Endothelial cell of umbilical vein (primary cell): ENCODE results near the gene MSANTD2. TPM values are rescaled to one million over a fixed set of nuclear protein-coding genes. Genes with fewer than 3 reads are reported as not detected.

Source experiments
- BruUV-seq: library from RNA; stranded (reverse); fragments of 400-500 nt; replicated peaks from 2 replicates; lab custom pipeline; 2021; lab: Mats Ljungman, UMichigan
- CTCF ChIA-PET: fragments of 300-600, 350-600 bp; sonication (Branson Sonifier 250); formaldehyde crosslinking; loops from one replicate; lab custom pipeline; 2021; ENCODE audit warnings: antibody characterized with exemption, inconsistent platforms; lab: Charles Lee
- POLR2A ChIA-PET: fragments of 300-600, 350-600 bp; sonication (Branson Sonifier 250); formaldehyde crosslinking; loops from one replicate; lab custom pipeline; 2021; ENCODE audit warnings: antibody characterized with exemption, inconsistent platforms; lab: Charles Lee
- DNase-seq: peaks from one replicate; pipeline ENCODE4 v3.0.0-alpha.2; 2011; ENCODE audit warnings: low read depth, low spot score
- FAIRE-seq: peaks from 2 replicates; lab custom pipeline; 2011; peaks lifted over from hg19 to GRCh38; lab: Jason Lieb, UNC
- H2AFZ ChIP-seq: 2 replicates; pipeline ENCODE4 v1.6.0; 2012; ENCODE audit warnings: low read depth, low read length, control low read depth, inconsistent platforms
- H3K27ac ChIP-seq: 2 replicates; pipeline ENCODE4 v1.5.1; 2011; ENCODE audit warnings: low read depth, mild to moderate bottlenecking, control low read depth, low read length, moderate library complexity; ENCODE audit not compliant: insufficient read depth
- H3K27me3 ChIP-seq, 2 experiments: 2 replicates each; pipeline versions ENCODE4 v1.6.0 to v1.6.1; 2011; ENCODE audit warnings: low read length in 2 of 2, mixed read lengths in 1 of 2; ENCODE audit not compliant: control insufficient read depth in 2 of 2, insufficient read depth in 2 of 2
- H3K36me3 ChIP-seq, 2 experiments: 2 replicates in 1 of 2; 3 replicates in 1 of 2; pipeline ENCODE4 v1.5.1; 2011; ENCODE audit warnings: low read length in 2 of 2, mild to moderate bottlenecking in 1 of 2, moderate library complexity in 1 of 2; ENCODE audit not compliant: control insufficient read depth in 2 of 2, insufficient read depth in 2 of 2; ENCODE audit errors: extremely low read depth in 1 of 2
- H3K4me1 ChIP-seq: 3 replicates; pipeline ENCODE4 v1.5.1; 2011; ENCODE audit warnings: mild to moderate bottlenecking, low read length; ENCODE audit not compliant: control insufficient read depth, insufficient read depth; ENCODE audit errors: extremely low read depth
- H3K4me2 ChIP-seq: 2 replicates; pipeline ENCODE4 v1.6.1; 2011; ENCODE audit warnings: low read length, control low read depth, mixed read lengths; ENCODE audit not compliant: insufficient read depth
- H3K4me3 ChIP-seq, 3 experiments: fragments of 200-600 bp in 1 of 3; sonication (generic), shearing (Covaris generic) in 1 of 3; replicated peaks in 1 of 3; 2 replicates each; pipeline ENCODE4 v1.5.1; 2011 to 2016; ENCODE audit warnings: control low read depth in 3 of 3, low read length in 3 of 3, mild to moderate bottlenecking in 2 of 3, inconsistent platforms in 1 of 3, low read depth in 1 of 3, moderate library complexity in 1 of 3; ENCODE audit not compliant: insufficient read depth in 1 of 3
- H3K79me2 ChIP-seq: 2 replicates; pipeline ENCODE4 v1.6.0; 2012; ENCODE audit warnings: low read length, inconsistent platforms; ENCODE audit not compliant: control insufficient read depth, insufficient read depth
- H3K9ac ChIP-seq: replicated peaks from 2 replicates; pipeline ENCODE3; 2011; ENCODE audit warnings: low read length, control low read depth; ENCODE audit not compliant: insufficient read depth; ENCODE audit errors: extremely low read depth
- H3K9me1 ChIP-seq: replicated peaks from 3 replicates; pipeline ENCODE4 v1.6.0; 2011; ENCODE audit warnings: mild to moderate bottlenecking, low read length; ENCODE audit not compliant: control insufficient read depth, insufficient read depth; ENCODE audit errors: extremely low read depth
- H3K9me3 ChIP-seq: replicated peaks from 2 replicates; pipeline ENCODE4 v1.5.1; 2012; ENCODE audit warnings: low read length, inconsistent platforms; ENCODE audit not compliant: control insufficient read depth, insufficient read depth
- H4K20me1 ChIP-seq: replicated peaks from 2 replicates; pipeline ENCODE3; 2011; ENCODE audit warnings: mild to moderate bottlenecking, low read length; ENCODE audit not compliant: control insufficient read depth, insufficient read depth; ENCODE audit errors: extremely low read depth
- CTCF ChIP-seq, 2 donors: IDR thresholded peaks; 1 replicate in 1 of 2; 2 replicates in 1 of 2; pipeline ENCODE4 v1.5.1; 2011; ENCODE audit warnings: low read length in 2 of 2, mild to moderate bottlenecking in 2 of 2, moderate library complexity in 2 of 2, control low read depth in 1 of 2, inconsistent platforms in 1 of 2, low read depth in 1 of 2; ENCODE audit not compliant: insufficient read depth in 1 of 2; ENCODE audit errors: extremely low read depth in 1 of 2
- EZH2 ChIP-seq: IDR thresholded peaks from 2 replicates; pipeline ENCODE4 v1.6.1; 2012; ENCODE audit warnings: borderline replicate concordance, low read depth, mild to moderate bottlenecking, moderate library complexity, low read length, inconsistent platforms; ENCODE audit not compliant: severe bottlenecking
- FOS ChIP-seq: IDR thresholded peaks from 2 replicates; pipeline ENCODE4 v1.6.1; 2011; ENCODE audit warnings: mild to moderate bottlenecking, low read length, moderate library complexity, borderline replicate concordance; ENCODE audit not compliant: insufficient read depth
- GATA2 ChIP-seq: IDR thresholded peaks from 2 replicates; pipeline ENCODE4 v1.7.0; 2011; ENCODE audit warnings: low read depth, mild to moderate bottlenecking, moderate library complexity, mixed read lengths, low read length; ENCODE audit not compliant: insufficient read length, insufficient read depth
- JUN ChIP-seq: IDR thresholded peaks from 2 replicates; pipeline ENCODE4 v1.6.1; 2011; ENCODE audit warnings: borderline replicate concordance, low read depth; ENCODE audit not compliant: insufficient read length, insufficient read depth
- MAX ChIP-seq: IDR thresholded peaks from 2 replicates; pipeline ENCODE4 v1.6.1; 2011; ENCODE audit not compliant: insufficient read depth, insufficient read length
- MYC ChIP-seq: IDR thresholded peaks from one replicate; pipeline ENCODE4 v1.6.1; 2011; ENCODE audit warnings: mild to moderate bottlenecking, low read depth, low read length
- POLR2A ChIP-seq: IDR thresholded peaks from 2 replicates; pipeline ENCODE4 v1.6.1; 2012; ENCODE audit warnings: low read depth, mild to moderate bottlenecking, control low read depth, low read length
- POLR2AphosphoS5 ChIP-seq: IDR thresholded peaks from 2 replicates; pipeline ENCODE4 v1.6.1; 2012; ENCODE audit warnings: low read depth, mild to moderate bottlenecking, control low read depth, low read length, moderate library complexity; ENCODE audit not compliant: insufficient read depth
- dilution Hi-C: fragments of 300-500 bp; cut with MboI; formaldehyde crosslinking; loops from one replicate; pipeline ENCODE4 v1.15.0; 2019; ENCODE audit warnings: low sequenced_read_pairs; ENCODE audit not compliant: extremely low pct_ligation_motif_present
- intact Hi-C: fragments of 100-400 bp; cut with micrococcal nuclease; formaldehyde crosslinking; loops from one replicate; pipeline ENCODE4 v1.10.0; 2022
- polyA plus RNA-seq, 4 experiments: library from polyadenylated mRNA; depleted of rRNA in 3 of 4; stranded (reverse) in 3 of 4; unstranded in 1 of 4; fragments of >200 nt; gene quantifications; 2 replicates each; pipeline versions ENCODE4 v1.2.1 to v1.2.3, GENCODE V29; 2011 to 2012; ENCODE audit warnings: missing spikeins in 1 of 4
- total RNA-seq: library from RNA; stranded (reverse); gene quantifications from 2 replicates; pipeline ENCODE4 v1.2.3, GENCODE V29; 2021

Gene MSANTD2
- total and polyA plus RNA-seq, 2 donors (not counting 3 experiments of a cell fraction or from before 2014, with no cell fraction given), result 5.5 to 23.2 TPM

DNA sequence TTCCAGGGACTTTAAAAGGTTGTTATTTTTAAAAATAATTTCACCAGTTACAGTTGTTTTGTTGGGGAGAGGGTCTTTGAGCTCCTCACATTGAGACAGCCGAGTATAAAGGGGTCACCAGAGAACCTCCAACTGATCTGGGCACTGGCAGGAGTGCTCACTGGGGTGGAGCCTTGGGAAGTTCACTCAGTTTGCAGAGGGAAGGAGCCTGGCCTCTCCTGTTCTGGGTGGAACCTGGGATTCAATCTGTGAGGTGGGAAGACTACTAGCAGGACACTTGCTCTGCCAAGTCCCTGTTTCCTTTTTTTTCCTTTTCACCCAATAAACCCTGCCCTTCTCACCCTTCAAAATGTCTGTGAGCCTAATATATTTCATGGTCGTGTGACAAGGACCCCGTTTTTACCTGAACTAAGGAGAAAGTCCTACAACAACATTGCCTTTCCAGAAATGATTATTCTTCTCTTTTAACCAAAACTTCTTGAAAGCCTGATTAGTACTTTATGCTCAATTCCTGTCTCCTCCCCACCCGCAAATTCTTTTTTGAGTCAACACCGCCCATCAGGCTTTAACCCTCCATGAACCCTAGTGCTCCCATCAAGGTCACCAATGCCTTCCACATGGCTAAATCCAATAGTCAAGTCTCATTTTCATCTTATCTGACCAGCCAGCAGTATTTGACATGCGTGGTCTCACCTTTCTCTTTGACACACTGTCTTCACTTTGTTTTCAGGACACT lies 22.0 kb upstream of the MSANTD2 start:
- no peak for FAIRE-seq
- H3K9me3 ChIP-seq, result no peaks in the 10 kb centered on the region
- DNase-seq, result no peak
- no peak overlapping the region for H2AFZ ChIP-seq
- intact Hi-C loops, result no loop called here
- no peak overlapping the region for H3K27ac ChIP-seq
- TF ChIP-seq FOS (no peak), MYC (no peak)
- no peak overlapping the region for H3K9ac ChIP-seq
- ChIA-PET POLR2A (no interaction called here), CTCF (interaction anchor here (0.6 to 2.1 kb wide), 5 partner anchors 9 to 325 kb away, joined by 3 to 6 read pairs (median 3); no protein-coding TSS in a partner anchor)
- no peak overlapping the region for H3K4me3 ChIP-seq
- H3K4me1 ChIP-seq, result no peaks in the 10 kb centered on the region
- H4K20me1 ChIP-seq, result no peaks in the 10 kb centered on the region
- H3K36me3 ChIP-seq, result no peaks in the 10 kb centered on the region
- BruUV-seq, result no TSS peak
- no peaks in the 10 kb centered on the region for H3K9me1 ChIP-seq
- no peaks in the 10 kb centered on the region for H3K79me2 ChIP-seq
- dilution Hi-C loops, result no loop called here
- H3K27me3 ChIP-seq, result peaks cover 7 to 19% of the 10 kb centered on the region in 2 experiments
- H3K4me2 ChIP-seq, result no peak overlapping the region

- Histone ChIP-seq H3K27me3 (peaks cover 8 to 16% of the 10 kb centered on the region in 2 experiments), H3K9me3 (no peaks in the 10 kb centered on the region), H3K9me1 (no peaks in the 10 kb centered on the region), H3K4me2 (no peak overlapping the region), H3K4me3 (no peak overlapping the region), H3K79me2 (no peaks in the 10 kb centered on the region), H3K27ac (no peak overlapping the region), H3K4me1 (peaks cover 13% of the 10 kb centered on the region), H3K36me3 (no peaks in the 10 kb centered on the region), H2AFZ (no peak overlapping the region), H4K20me1 (no peaks in the 10 kb centered on the region), H3K9ac (no peak overlapping the region)
- FAIRE-seq, result no peak
- DNase-seq, result no peak
- dilution Hi-C loops, result no loop called here
- no TSS peak for BruUV-seq
- intact Hi-C loops, result no loop called here
- POLR2A ChIA-PET, result no interaction called here
- CTCF ChIA-PET, result no interaction called here
- TF ChIP-seq POLR2A (no peak), FOS (no peak), POLR2AphosphoS5 (no peak), GATA2 (no peak), MYC (no peak), JUN (no peak), MAX (no peak), EZH2 (no peak), CTCF (IDR thresholded peaks at IDR 0.05; ENCODE audit: extremely low read depth in 1 of 2, insufficient read depth in 1 of 2, low read depth in 1 of 2, low read length in 2 of 2) (no peak)
Measured at GRCh38 chr11:124817036-124817435, 16.8 kb upstream of the MSANTD2 start.
